HL-60/S4 treated with retinoic acid at 250 ng/mL for 4 days and 3 days (cell line): ENCODE measurements around the gene INPP4B.

ENCODE experiments used
- in situ Hi-C: fragments of 300-500 bp; cut with MboI; formaldehyde crosslinking; loops from 2 replicates; pipeline ENCODE4 v1.7.0; 2022; ENCODE audit warnings: low sequenced_read_pairs

INPP4B gene

DNA sequence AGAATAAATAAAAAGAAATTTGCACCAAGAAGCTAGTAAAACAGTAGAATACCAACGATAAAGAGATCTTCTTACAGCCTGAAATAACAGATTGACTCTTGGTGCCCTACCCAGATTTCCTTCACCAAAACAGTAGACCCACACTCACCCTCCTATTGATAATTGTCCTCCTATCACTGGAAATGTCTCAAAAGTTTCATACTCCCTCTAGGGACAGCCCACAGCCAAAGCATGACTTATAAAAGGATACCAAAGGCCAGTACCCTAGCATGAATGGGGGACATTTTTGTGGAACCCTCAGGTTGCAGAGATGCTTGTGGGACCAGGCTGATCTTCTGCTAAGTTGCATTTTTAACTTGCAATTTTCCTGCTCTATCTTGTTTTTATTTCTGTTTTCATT, 104.1 kb downstream of the INPP4B start:
- in situ Hi-C loops = no loop called here

DNA sequence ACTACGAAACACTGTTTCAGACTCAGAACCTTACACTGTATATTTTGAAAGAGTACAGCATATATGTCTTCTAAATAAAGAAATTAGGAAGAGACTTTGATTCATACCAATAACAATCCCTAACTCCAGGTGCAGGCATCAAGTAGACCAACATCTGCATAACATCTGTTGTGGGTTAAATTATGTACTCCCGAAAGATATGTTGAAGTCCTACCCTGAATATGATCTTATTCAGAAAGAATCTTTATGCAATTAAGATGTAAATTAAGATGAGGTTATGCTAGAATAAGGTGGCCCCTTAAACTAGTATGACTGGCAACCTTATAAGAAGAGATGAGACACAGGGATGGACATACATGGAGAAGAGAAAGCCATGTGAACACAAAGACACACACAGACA, 117.9 kb downstream of the INPP4B start:
- in situ Hi-C loops = no loop called here

DNA sequence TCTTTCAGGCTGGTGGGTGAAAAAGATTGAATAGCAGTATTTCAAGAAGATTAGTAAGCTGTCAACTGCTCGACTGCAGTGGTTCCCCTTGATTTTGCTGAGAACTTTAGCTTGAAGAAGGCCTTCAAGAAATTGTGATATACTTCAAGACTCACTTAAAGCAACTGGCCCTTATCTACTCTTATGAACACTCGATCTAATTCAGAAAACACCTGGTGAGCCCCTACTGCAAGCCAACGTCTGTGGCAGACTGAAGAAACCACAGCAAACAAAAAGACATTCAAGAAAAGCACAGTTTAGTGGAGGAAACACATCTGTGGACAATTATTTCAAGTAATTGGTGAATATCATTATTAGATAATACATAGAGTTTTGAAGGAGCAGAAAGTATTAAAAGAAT, 119.0 kb downstream of the INPP4B start:
- in situ Hi-C loops = no loop called here

DNA sequence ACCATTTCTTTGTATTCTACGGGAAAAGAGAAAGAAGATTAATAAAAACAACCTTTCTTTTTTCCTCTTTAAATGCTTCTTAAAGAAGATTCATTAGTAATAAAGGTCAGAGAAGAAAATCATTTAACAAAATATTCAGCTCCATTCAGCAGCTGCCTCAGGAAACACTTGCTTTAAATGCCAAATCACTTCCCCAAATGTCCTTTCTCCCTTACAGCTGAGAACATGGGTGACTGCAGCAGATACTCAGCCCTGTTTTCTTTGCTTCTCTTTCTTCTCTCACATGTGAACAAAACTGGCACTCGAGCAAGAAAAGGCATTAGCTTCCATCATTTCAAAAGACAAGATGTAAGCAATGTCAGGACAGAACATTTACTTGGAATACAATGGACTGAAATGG, 120.2 kb downstream of the INPP4B start:
- in situ Hi-C loops = no loop called here

DNA sequence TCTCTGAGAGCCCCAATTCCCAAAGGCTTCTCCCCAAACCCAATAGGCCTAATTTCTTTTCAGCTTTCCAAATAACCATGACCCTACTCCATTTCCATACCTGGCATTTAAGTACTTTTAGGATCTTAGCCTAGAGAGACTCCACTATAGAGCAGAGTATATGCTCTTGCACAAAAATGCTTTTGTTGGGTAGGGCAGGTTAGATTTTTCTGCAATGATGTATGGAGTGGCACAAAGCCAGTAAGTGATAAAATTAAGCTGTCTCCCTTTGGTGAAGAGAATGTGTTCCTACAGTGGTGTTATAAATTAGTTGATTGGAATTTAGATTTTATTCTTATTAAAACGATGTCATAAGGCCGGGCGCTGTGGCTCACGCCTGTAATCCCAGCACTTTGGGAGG, 124.9 kb downstream of the INPP4B start:
- in situ Hi-C loops = no loop called here

DNA sequence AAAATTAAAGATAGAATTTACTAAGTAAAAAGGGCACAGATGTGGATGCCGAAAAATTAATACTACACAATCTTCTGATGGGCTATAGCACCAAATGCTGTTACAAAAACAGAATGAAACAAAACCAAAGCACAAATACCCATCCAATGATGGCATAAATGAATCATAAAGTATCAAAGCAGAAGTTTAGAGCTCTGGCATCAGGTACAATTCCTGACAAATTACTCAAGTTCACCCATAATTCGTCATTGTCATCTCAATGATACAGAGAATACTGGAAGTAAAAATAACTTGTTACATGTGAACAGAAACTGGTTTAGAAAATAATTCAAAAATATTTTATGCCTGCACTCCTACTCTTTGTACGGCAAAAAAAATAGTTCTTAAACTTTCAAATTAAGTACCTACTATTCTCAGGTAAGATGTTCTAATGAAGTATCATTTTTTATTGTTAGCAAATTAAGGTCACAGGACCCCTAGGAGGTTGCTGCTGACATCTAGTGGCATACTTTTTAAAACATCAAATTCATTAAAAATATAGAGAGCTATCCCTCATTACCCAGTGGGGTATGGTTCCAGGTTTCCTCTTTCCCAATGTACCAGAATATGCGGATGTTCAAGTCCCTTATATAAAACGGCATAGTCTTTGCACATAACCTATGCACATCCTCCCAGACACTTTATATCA, 126.1 kb downstream of the INPP4B start:
- in situ Hi-C loops = no loop called here

DNA sequence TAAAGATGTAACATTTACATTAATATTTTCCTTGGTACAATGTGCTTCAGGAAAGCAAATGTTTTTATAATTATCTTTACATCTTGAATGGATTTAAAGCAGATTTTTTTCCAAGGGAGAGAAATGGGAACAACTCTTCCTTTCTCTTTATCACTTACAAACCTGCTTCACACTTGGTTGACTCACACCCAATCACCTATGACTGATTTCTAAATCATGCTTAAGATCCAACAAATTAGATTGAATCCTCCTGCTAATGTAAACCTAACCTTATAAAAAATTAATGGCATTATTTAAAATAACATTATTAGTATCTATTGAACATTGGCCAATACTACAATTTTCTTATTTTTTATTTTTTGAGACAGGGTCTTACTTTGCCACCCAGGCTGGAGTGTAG, 127.1 kb downstream of the INPP4B start:
- in situ Hi-C loops = no loop called here

DNA sequence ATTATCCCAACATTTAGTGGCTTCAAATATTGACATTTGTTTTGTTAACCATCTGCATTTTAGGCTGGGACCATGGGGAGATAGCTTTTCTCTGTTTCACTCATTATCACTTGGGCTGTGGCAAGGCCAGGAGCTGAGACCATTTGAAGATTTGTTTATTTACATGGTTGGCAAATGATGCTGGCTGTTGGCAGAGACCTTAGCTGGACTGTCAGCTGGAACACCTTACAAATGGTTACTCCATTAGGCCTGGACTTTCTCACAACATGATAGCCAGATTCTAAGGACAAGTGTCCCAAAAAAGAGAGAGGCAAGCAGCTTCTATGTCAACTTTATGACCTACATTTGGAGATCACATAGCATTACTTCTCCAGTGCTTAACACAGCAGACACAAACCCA, 130.4 kb downstream of the INPP4B start:
- in situ Hi-C loops = no loop called here

DNA sequence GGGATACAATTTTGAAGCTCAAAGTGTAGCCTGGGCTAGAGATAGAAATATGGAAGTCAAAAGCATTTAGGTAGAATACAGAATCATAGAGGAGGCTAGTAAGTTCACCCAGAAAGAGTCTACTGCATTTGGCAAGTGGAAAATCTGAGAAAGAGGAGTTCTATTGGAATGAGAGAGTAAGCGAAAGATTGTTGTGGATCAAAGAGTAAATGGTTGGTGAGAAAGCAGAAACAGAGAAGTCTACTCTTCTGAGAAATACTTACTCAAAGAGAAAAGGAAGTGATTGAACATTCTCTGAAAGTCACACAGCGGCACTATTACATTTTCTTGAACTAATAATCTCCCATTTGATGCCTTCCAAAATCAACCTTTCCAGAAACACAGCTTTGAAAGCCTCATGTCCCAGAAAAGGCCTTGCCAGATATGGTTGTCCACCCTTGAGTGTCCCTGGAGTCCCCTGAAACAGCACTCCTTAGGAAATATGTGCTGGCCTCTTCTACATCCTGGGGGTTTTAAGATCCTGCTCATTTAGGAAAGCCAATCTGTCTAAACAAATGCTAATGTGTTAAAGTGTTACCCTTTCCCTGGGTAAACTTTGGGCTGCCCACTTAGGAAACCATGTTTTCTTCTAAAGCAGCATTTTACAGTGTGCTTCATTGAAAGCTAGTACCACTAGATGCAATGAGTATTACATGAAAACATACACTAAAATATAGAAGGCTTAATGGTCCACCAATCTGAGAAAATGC, 132.6 kb downstream of the INPP4B start:
- in situ Hi-C loops = no loop called here

DNA sequence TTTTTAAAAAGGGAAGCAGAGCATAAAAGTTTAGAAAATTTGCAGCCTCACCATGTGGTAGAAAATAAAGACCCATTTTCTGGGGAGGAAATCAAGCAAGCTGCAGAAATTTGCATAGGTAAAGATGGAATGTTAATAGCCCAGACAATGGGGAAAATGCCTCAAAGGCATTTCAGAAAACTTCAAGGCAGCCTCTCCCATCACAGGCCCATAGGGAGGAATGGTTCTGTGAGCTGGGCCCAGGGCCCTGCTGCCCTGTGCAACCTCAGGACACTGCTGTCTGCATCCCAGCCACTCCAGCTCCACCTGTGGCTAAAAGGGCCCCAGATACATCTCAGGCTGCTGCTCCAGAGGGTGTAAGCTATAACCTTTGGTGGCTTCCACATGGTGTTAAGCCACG, 137.9 kb downstream of the INPP4B start:
- in situ Hi-C loops = no loop called here

DNA sequence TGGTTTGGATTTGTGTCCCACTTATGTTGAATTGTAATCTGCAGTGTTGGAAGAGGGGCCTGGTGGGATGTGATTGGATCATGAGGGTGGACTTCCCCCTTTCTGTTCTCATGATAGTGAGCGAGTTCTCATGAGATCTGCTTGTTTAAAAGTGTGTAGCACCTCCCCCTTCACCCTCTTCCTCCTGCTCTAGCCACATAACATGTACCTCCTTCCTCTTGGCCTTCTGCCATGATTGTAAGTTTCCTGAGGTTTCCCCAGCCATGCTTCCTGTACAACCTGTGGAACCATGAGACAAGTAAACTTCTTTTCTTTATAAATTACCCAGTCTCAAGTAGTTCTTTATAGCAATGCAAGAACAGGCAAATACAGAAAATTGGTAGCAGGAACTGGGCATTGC, 138.7 kb downstream of the INPP4B start:
- in situ Hi-C loops = no loop called here

DNA sequence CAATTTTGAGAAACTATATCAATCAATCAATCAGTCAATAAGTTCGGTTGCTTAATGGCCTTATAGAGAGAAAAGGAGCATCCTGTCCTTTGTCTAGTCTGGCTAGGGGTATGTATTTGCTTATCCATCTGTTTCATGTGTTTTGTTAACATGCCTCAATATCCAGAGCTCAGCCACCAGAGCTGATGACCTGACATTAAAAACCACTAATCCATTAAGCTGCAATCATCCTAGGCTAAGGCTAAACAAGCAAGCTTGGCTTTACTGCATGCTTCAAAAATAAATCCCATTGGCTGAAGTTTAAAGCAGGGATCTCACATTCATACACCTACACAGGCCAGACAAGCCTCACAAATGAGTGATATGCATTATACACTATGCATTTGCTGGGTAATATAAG, 139.7 kb downstream of the INPP4B start:
- in situ Hi-C loops = no loop called here

DNA sequence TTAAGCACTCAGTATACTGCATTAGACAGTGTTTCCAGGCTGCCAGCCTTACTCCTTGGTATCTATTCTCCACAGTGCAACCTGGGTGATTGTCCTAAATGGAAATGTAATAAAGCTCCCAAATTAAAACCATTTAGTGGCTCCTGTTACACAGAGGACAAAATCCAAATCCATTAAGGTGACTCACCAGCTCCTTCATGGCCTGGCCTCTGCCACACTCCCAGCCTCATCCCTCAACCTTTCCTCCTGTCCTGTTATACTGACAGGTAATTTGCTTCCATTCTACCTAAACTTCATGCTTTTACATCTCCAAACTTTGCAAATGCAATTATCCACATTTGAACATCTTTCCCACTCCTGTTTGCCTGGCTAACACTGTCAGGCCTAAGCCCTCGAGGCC, 140.3 kb downstream of the INPP4B start:
- in situ Hi-C loops = no loop called here

DNA sequence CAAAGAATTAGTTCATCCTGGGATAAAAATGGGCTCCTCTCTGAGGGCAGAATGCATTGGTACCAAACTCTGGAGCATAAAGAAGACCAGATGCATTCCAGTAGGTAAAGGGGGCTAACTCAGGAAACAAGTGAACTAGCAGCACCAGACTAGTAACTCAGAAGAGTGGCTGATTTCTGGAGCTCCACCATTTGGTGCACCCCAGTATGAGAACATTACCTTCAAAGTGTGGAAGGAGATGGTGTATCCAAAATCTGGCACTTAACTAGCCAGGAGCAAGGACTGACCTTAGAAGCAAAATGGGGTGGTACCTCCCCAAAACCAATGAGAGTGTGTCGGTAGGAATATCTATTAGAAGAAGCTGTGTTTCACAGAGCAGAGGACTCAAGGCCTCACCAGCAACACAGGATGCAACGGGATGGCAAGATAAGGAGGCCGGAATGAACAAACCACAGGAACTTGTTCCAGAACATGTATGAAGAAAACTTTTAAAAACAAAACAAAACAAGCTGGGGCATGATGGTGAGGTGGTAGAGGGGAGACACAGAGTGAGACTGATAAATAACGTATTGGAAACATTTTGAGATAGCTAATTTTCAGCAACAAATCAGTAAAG, 142.3 kb downstream of the INPP4B start:
- in situ Hi-C loops = no loop called here

DNA sequence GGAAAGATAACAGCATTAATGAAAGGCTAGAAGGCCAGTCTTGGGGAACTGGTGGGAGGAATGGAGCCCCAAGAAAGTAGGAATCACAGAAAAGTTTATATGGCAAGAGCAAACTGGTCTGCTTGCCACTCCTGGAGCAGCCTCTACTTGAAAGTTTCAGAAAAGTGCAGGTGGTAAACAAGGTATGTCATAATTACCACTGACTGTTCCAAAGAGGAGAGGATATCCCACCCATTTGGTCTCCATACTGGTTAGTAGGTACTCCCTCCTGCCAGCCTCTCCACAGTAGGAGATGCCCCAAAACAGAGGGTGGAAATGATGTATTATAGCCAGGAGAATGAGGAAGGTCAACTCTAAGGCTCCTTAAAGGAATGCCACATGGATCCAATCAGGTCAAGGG, 145.1 kb downstream of the INPP4B start:
- in situ Hi-C loops = no loop called here

DNA sequence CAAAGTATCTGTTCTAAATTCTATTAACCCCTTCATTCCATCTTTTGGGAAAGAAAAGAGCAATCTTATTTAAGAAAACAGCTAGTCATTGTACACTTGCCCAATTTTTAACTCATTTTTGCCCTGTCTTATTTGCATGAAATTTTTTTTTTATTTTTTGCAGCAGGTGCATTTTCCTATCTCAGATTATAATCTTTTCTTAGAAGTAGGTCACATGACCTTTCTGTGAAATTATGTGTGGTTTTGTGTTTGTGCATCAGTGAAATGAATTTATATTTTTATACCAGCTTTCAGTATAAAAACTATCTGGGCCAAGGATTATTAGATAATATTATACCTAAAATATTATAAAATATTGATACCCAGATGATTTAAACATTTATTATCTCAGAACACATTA, 145.6 kb downstream of the INPP4B start:
- in situ Hi-C loops = no loop called here

DNA sequence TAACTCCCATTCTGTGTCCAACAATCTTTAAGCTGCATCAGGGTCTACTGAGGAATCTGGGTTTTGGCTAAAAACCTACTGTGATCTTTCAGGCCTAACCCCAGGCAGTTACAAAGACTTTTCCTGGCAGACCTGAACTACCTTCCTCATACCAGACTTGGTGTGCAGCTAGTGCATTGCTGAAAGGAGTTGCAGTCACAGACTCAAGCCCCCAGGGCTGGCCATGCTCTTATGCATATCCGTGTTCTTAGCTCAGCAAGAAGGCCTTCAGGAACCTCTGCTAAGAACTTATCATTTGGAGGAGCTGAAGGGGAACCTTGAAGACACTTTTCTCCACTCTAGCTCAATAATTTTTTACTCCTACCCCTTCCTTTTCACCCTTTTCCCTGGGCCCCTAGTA, 147.5 kb downstream of the INPP4B start:
- in situ Hi-C loops = no loop called here

DNA sequence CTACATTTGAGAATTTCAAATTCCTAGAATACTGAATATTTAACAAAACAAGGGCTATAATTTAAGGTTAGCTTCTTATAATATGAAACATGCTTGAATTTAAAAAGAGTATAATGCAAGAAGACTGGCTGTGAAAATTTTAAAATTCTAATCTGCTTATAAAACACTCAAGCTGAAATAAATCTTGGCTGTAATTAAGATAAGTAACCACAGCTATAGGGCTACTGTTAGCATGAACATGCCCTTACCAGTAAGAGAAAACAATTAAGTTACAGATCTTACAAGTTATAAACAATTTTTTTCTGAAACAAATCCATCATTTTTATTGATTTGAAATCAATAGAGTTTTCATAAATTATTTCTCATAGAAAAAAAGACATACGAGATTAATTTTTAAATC, 148.2 kb downstream of the INPP4B start:
- in situ Hi-C loops = no loop called here

DNA sequence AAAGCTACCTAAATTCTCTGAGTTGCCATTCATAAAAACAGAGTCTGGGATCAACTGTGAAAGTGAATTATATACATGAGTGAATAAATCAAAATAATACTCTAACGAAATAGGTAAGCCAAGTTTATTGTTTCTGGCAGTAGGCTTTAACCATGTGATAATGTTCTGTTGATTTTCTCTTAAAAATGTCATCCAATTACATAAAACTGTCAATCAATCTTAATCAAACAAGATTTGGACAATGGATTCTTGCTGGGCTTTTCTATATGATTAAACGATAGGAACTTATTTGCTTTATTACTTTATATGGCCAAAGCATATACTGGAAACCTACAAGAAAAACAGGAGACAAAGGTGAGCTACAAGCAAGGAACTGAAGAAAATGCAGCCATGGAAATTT, 148.8 kb downstream of the INPP4B start:
- in situ Hi-C loops = no loop called here

DNA sequence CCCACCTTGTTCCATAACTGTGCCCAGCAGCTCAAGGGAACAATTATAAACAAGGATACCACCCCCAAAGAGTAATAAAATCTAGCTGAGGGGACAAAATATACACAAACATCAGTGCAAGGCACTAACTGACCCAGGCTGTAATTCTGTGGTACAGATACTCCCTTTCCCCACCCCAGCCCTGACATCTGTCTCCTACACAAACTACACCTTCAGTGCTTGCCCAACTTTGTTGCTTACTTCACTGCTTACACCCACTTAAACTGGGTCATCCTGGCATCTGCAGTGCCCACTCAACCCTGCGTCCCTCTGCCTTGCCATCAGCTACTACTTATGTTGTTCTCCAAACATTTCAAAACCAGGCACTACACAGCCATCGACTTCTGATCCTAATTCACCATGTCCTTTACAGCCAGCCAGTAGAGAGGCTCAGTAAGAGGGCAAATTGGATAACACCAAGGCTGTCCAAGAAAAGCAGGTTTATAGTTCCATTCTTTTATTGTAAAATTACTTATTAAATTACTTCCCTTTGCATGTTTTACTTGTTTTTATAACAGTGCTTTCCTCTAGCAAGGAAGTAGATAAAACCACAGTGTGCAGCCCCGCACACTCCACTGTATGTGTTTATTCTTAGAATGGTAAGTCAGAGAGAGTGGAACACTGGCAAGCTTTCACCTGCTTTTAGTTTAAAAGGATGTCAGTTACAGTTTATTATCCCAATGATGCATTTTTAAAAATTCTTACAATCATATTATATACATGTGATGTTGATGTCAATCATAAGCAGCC, 149.6 kb downstream of the INPP4B start:
- in situ Hi-C loops = no loop called here

DNA sequence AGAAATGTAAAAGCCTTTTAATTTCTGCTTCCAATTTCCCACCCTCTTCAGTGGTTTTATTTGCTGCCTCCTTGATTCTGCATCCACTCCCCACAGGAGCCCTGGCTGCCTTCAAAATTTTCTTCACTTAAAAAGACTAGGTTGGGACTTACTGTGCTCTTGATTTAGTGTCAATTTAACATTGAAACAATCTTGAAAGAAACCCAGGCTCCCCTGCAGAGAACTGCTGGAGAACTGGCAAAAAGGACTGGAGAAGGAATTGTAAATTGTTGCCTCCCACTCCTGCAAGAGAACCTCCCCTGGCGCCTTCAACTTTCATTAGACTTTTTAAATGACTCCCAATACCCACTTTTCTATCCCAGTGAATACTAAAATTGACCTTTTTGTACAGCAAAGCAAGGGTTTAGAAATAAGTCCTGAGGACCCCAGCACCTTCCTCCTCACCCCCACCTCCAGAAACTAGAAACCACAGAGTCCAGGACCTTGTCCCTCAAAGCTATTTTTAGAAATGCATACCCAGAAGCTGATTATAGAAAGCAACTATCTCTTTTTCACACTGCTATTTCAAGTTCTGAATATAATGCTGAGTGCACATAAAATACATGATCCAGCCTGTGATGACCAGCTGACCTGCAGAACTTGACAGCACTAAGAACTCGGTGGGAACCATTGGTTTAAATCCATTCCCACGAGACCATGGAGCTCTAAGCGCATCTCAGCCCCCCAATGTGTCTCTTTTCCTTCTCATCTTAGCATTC, 155.5 kb downstream of the INPP4B start:
- in situ Hi-C loops = no loop called here
